ENCODE measurements around the gene ABHD5. TPM values are rescaled to one million over a fixed set of nuclear protein-coding genes. Genes with fewer than 3 reads are reported as not detected.

Gene ABHD5
- total and polyA plus RNA-seq, 2 of the 13 experiments (the other 11 are each of a cell fraction or from before 2014, with no cell fraction given) = 4.5 to 13.3 TPM

DNA sequence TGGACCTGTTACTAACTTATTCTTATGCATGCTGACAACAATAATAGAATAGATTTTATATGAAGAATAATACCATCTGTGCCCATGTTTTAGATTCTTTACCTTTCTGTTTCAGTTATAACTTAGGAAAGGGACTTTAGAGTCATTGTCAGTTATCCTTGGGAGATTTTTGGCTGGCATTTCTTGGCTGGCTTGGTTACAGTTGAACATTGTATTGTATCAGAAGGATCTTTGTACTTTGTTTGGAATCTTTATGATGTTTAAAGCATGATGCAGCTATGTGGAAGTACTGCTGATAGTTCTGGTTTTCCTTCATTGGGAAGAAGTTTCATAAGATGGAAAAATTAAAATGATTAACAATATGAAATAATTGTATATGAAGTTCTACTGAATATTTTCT lies 19.9 kb downstream of the ABHD5 start:
- no peaks in the 10 kb centered on the region for H3K79me2 ChIP-seq (ENCODE audit: insufficient read depth, low read length)
- FAIRE-seq (no peak), DNase-seq (ENCODE audit: low spot score) (no peak), ATAC-seq (no peak)
- no peaks in the 10 kb centered on the region for H3K27me3 ChIP-seq (ENCODE audit: control insufficient read depth in 1 of 2, insufficient read depth in 2 of 2, low read length in 2 of 2)
- H2AFZ ChIP-seq (ENCODE audit: low read length) = no peak overlapping the region
- in situ Hi-C loops (cut with HindIII; ENCODE audit: extremely low pct_ligation_motif_present, low pct_unique_long_range_greater_than_20kb) = no loop called here
- BruUV-seq (replicated peaks) = no TSS peak
- H3K36me3 ChIP-seq (replicated peaks in 1 of 2; ENCODE audit: control insufficient read depth in 1 of 2, insufficient read depth in 2 of 2, low read length in 2 of 2) = 0 out of 5 replicates have a peak, but pooled peaks cover 0 to 3% of the 10 kb centered on the region in 2 experiments
- no peaks in the 10 kb centered on the region for H3K9me3 ChIP-seq (ENCODE audit: low read length)
- no peak overlapping the region for H3K4me2 ChIP-seq (ENCODE audit: low read depth, low read length)
- ChIA-PET POLR2A (no interaction called here), CTCF (ENCODE audit: low intra/inter-chr PET ratio, low total read pairs) (no interaction called here)
- intact Hi-C loops (cut with micrococcal nuclease; ENCODE audit: unreplicated experiment) = no loop called here
- no peak overlapping the region for H3K9ac ChIP-seq (ENCODE audit: insufficient read depth, low read depth, low read length)
- H3K27ac ChIP-seq (ENCODE audit: extremely low read length, insufficient read depth, low read length) = no peak overlapping the region
- peaks cover 36% of the 10 kb centered on the region for H3K4me1 ChIP-seq (ENCODE audit: insufficient read depth, low read length)
- no peak overlapping the region for H3K4me3 ChIP-seq (replicated peaks in 1 of 3; ENCODE audit: insufficient read depth in 1 of 3, low read depth in 2 of 3, low read length in 3 of 3)
- no peaks in the 10 kb centered on the region for H4K20me1 ChIP-seq (ENCODE audit: insufficient read depth, low read length)
- TF ChIP-seq ZFP37 (CRISPR knock-in tag; IDR thresholded peaks at IDR 0.05; ENCODE audit: borderline replicate concordance) (no peak), HMG20B (CRISPR knock-in tag; conservative IDR thresholded peaks at IDR 0.05) (no peak), SALL2 (CRISPR knock-in tag; IDR thresholded peaks at IDR 0.05) (no peak), NFKB2 (CRISPR knock-in tag; IDR thresholded peaks at IDR 0.05; ENCODE audit: borderline replicate concordance) (no peak), MTA1 (CRISPR knock-in tag; IDR thresholded peaks at IDR 0.05; ENCODE audit: borderline replicate concordance) (no peak), DR1 (CRISPR knock-in tag; IDR thresholded peaks at IDR 0.05) (no peak)
- TF ChIP-seq, protein P1, sequence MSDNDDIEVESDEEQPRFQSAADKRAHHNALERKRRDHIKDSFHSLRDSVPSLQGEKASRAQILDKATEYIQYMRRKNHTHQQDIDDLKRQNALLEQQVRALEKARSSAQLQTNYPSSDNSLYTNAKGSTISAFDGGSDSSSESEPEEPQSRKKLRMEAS (IDR thresholded peaks at IDR 0.05) = no peak
- TF ChIP-seq, protein P2, sequence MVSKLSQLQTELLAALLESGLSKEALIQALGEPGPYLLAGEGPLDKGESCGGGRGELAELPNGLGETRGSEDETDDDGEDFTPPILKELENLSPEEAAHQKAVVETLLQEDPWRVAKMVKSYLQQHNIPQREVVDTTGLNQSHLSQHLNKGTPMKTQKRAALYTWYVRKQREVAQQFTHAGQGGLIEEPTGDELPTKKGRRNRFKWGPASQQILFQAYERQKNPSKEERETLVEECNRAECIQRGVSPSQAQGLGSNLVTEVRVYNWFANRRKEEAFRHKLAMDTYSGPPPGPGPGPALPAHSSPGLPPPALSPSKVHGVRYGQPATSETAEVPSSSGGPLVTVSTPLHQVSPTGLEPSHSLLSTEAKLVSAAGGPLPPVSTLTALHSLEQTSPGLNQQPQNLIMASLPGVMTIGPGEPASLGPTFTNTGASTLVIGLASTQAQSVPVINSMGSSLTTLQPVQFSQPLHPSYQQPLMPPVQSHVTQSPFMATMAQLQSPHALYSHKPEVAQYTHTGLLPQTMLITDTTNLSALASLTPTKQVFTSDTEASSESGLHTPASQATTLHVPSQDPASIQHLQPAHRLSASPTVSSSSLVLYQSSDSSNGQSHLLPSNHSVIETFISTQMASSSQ (IDR thresholded peaks at IDR 0.05; ENCODE audit: low read depth) = no peak
- TF ChIP-seq, protein P2 (CRISPR knock-in tag; IDR thresholded peaks at IDR 0.05; ENCODE audit: borderline replicate concordance) = no peak

Data from HepG2 (cell line).